Measurements from ENCODE around the gene OR5K4. TPM values are rescaled to one million over a fixed set of nuclear protein-coding genes. Genes with fewer than 3 reads are reported as not detected.

Gene OR5K4
- total and polyA plus RNA-seq, 4 donors, result not detected

GRCh38 chr3:98328933-98329332 lies 24.7 kb upstream of the OR5K4 start:
- no peaks in the 10 kb centered on the region for H3K4me1 ChIP-seq (ENCODE audit: control insufficient read depth in 4 of 4, insufficient read depth in 4 of 4, low read length in 3 of 4)
- no peaks in the 10 kb centered on the region for H3K36me3 ChIP-seq (ENCODE audit: control insufficient read depth in 4 of 4, insufficient read depth in 3 of 4, low read depth in 1 of 4, low read length in 3 of 4)
- peaks cover 0 to 4% (median 0%) of the 10 kb centered on the region in 4 donors for H3K27me3 ChIP-seq (ENCODE audit: control insufficient read depth in 4 of 4, insufficient read depth in 4 of 4, low read length in 3 of 4)
- H3K27ac ChIP-seq (ENCODE audit: low read depth in 1 of 2, low read length in 2 of 2), result no peak overlapping the region
- TF ChIP-seq CTCF (IDR thresholded peaks at IDR 0.05; ENCODE audit: low read depth, low read length, missing input control) (no peak), RXRA (IDR thresholded peaks at IDR 0.05) (no peak), YY1 (IDR thresholded peaks at IDR 0.05) (no peak), FOXA2 (IDR thresholded peaks at IDR 0.05) (no peak), ATF3 (IDR thresholded peaks at IDR 0.05) (no peak), EGR1 (IDR thresholded peaks at IDR 0.05; ENCODE audit: low read depth in 2 of 2) (no peak), HNF4G (IDR thresholded peaks at IDR 0.05) (no peak), SP1 (IDR thresholded peaks at IDR 0.05) (no peak), JUND (IDR thresholded peaks at IDR 0.05) (no peak), NR2F2 (IDR thresholded peaks at IDR 0.05) (no peak), RAD21 (IDR thresholded peaks at IDR 0.05) (no peak), FOXA1 (IDR thresholded peaks at IDR 0.05) (no peak), GABPA (IDR thresholded peaks at IDR 0.05 in 1 of 2, conservative IDR thresholded peaks at IDR 0.05 in 1 of 2) (no peak), HNF4A (conservative IDR thresholded peaks at IDR 0.05) (no peak), TAF1 (conservative IDR thresholded peaks at IDR 0.05) (no peak)
- TF ChIP-seq, protein P1, sequence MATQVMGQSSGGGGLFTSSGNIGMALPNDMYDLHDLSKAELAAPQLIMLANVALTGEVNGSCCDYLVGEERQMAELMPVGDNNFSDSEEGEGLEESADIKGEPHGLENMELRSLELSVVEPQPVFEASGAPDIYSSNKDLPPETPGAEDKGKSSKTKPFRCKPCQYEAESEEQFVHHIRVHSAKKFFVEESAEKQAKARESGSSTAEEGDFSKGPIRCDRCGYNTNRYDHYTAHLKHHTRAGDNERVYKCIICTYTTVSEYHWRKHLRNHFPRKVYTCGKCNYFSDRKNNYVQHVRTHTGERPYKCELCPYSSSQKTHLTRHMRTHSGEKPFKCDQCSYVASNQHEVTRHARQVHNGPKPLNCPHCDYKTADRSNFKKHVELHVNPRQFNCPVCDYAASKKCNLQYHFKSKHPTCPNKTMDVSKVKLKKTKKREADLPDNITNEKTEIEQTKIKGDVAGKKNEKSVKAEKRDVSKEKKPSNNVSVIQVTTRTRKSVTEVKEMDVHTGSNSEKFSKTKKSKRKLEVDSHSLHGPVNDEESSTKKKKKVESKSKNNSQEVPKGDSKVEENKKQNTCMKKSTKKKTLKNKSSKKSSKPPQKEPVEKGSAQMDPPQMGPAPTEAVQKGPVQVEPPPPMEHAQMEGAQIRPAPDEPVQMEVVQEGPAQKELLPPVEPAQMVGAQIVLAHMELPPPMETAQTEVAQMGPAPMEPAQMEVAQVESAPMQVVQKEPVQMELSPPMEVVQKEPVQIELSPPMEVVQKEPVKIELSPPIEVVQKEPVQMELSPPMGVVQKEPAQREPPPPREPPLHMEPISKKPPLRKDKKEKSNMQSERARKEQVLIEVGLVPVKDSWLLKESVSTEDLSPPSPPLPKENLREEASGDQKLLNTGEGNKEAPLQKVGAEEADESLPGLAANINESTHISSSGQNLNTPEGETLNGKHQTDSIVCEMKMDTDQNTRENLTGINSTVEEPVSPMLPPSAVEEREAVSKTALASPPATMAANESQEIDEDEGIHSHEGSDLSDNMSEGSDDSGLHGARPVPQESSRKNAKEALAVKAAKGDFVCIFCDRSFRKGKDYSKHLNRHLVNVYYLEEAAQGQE (IDR thresholded peaks at IDR 0.05), result no peak
- TF ChIP-seq, protein P2, sequence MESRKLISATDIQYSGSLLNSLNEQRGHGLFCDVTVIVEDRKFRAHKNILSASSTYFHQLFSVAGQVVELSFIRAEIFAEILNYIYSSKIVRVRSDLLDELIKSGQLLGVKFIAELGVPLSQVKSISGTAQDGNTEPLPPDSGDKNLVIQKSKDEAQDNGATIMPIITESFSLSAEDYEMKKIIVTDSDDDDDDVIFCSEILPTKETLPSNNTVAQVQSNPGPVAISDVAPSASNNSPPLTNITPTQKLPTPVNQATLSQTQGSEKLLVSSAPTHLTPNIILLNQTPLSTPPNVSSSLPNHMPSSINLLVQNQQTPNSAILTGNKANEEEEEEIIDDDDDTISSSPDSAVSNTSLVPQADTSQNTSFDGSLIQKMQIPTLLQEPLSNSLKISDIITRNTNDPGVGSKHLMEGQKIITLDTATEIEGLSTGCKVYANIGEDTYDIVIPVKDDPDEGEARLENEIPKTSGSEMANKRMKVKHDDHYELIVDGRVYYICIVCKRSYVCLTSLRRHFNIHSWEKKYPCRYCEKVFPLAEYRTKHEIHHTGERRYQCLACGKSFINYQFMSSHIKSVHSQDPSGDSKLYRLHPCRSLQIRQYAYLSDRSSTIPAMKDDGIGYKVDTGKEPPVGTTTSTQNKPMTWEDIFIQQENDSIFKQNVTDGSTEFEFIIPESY (IDR thresholded peaks at IDR 0.05), result no peak
- TF ChIP-seq, protein P3, sequence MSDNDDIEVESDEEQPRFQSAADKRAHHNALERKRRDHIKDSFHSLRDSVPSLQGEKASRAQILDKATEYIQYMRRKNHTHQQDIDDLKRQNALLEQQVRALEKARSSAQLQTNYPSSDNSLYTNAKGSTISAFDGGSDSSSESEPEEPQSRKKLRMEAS (IDR thresholded peaks at IDR 0.05), result no peak
- no peaks in the 10 kb centered on the region for H3K9me3 ChIP-seq (ENCODE audit: control insufficient read depth in 4 of 4, low read length in 3 of 4)
- DNase-seq (ENCODE audit: low spot score), result no peak
- no peak overlapping the region for H3K4me3 ChIP-seq (ENCODE audit: low read depth in 1 of 3, low read length in 3 of 3)
- no peak overlapping the region for H3K9ac ChIP-seq (ENCODE audit: low read depth in 1 of 2, low read length in 2 of 2)
- WGBS, result 66% methylated on average over 5 of the region's 5 CpGs

Data from liver (tissue), 9 donors.